ENCODE data around the gene MED13L. TPM values are rescaled to one million over a fixed set of nuclear protein-coding genes. Genes with fewer than 3 reads are reported as not detected.

Gene MED13L
- total and polyA plus RNA-seq, 12 donors = 8.8 to 106 (median 73.8) TPM

DNA sequence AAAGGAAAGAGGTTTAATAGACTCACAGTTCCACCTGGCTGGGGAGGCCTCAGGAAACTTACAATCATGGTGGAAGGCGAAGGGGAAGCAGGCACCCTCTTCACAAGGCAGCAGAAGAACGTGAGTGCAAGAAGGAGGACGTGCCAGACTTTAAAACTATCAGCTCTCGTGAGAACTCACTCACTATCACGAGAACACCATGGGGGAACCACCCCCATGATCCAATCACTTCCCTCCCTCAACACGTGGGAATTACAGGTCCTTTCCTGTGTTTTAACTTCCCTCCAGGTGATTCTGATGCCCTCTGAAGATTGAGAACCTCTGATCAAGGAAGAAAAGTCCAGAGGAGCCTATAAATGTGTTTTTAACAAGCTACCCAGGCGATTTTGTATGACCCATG is 358.7 kb downstream of the MED13L start:
- no peak overlapping the region for H3K4me3 ChIP-seq
- WGBS, 4 donors = 48 to 60% (median 55%) methylated on average over 7 of the region's 7 CpGs
- TF ChIP-seq POLR2A (IDR thresholded peaks at IDR 0.05) = no peak
- no peak for TF ChIP-seq CTCF (IDR thresholded peaks at IDR 0.05)
- peaks cover 5% of the 10 kb centered on the region for H3K27me3 ChIP-seq
- H3K36me3 ChIP-seq (replicated peaks in 1 of 2) = no peaks in the 10 kb centered on the region
- no peak overlapping the region for H3K27ac ChIP-seq
- intact Hi-C loops (cut with DNase I) = loop anchor here (5.0 to 10.0 kb wide), 4 partner anchors 154 to 1934 kb away; no protein-coding TSS in a partner anchor
- DNase-seq = no peak
- H3K4me1 ChIP-seq (replicated peaks in 1 of 2) = peaks cover 0 to 6% of the 10 kb centered on the region in 2 donors
- no peaks in the 10 kb centered on the region for H3K9me3 ChIP-seq (replicated peaks in 1 of 3)

DNA sequence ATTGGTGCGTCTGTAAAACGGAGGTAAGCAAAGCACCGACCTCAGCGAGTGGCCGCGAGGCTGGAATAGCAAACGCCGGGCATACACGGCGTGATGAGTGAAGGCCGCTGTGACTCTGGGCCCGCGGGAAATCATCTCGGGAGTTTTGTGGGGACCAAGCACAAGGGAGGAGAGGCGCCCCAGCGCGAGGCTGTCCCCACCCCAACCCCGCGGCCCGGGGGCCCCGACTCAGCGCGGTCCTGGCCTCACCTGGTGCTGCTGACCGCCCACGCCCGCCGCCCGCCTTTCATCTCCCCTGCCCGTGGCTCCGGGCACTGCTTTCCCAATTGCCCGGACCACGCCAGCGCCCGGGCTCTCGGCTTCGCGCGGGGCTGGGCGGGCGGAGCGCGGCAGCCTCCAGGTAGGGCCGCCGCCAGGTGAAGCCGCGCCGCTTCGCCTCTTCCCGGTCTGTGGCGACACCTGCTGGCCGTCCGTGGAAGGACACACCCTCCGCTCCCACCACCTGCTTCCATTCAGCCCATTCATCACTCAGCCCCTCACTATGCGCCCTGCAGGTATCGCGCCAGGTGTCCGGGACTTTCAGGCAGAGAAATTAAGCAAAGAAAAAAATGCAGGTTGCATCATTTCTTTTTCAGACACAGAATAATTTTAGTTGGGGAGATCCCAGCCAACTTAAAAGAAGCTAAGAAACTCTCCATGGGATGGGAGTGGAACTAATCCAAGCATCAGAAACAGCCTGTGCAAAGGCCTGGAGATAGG is 360.4 kb downstream of the MED13L start:
- Histone ChIP-seq H3K36me3 (replicated peaks in 1 of 2) (no peaks in the 10 kb centered on the region), H3K4me3 (peak overlapping the region in 1 of 4 donors; percentile 48), H3K27me3 (peaks cover 5% of the 10 kb centered on the region), H3K4me1 (replicated peaks in 1 of 2) (peaks cover 0 to 6% of the 10 kb centered on the region in 2 donors), H3K27ac (peak overlapping the region in 1 of 5 donors; percentile 32), H3K9me3 (replicated peaks in 1 of 3) (no peaks in the 10 kb centered on the region)
- DNase-seq = peak; percentile 19 to 71 (median 49)
- TF ChIP-seq CTCF (IDR thresholded peaks at IDR 0.05) (peak; percentile 84 to 98 (median 92)), POLR2A (IDR thresholded peaks at IDR 0.05) (no peak)
- intact Hi-C loops (cut with DNase I) = loop anchor here (5.0 to 10.0 kb wide), 4 partner anchors 152 to 1932 kb away; no protein-coding TSS in a partner anchor
- WGBS, 4 donors = 1 to 6% (median 3%) methylated on average over 20 to 57 of the region's 57 CpGs

- intact Hi-C loops (cut with DNase I) = loop anchor here (10.0 kb wide), 3 partner anchors 149 to 1929 kb away; no protein-coding TSS in a partner anchor
These were observed 363.4 kb downstream of the MED13L start for GRCh38 chr12:115914122-115914521.

More at GRCh38 chr12:115914122-115914521, 363.4 kb downstream of the MED13L start:
- 75 to 87% (median 82%) methylated on average over 5 of the region's 5 CpGs for WGBS, 4 donors
- no peak overlapping the region for H3K4me3 ChIP-seq
- H3K9me3 ChIP-seq (replicated peaks in 1 of 3) = no peaks in the 10 kb centered on the region
- no peak overlapping the region for H3K27ac ChIP-seq
- peaks cover 5% of the 10 kb centered on the region for H3K27me3 ChIP-seq
- no peak for DNase-seq
- TF ChIP-seq CTCF (IDR thresholded peaks at IDR 0.05) (no peak), POLR2A (IDR thresholded peaks at IDR 0.05) (no peak)
- no peaks in the 10 kb centered on the region for H3K36me3 ChIP-seq (replicated peaks in 1 of 2)
- peaks cover 0 to 6% of the 10 kb centered on the region in 2 donors for H3K4me1 ChIP-seq (replicated peaks in 1 of 2)
